CD4-positive, alpha-beta T cell (primary cell): ENCODE data around the gene PTGDR. TPM values are rescaled to one million over a fixed set of nuclear protein-coding genes. Genes with fewer than 3 reads are reported as not detected.

Experiments used
- ATAC-seq: fragments of 200-7000 bp; cut with Tn5 transposase; one replicate; pipeline ENCODE4 v1.10.0; 2022; ENCODE audit warnings: mild to moderate bottlenecking; ENCODE audit not compliant: poor library complexity
- CTCF ChIA-PET: fragments of 350-600 bp; sonication (Branson Sonifier 250); formaldehyde crosslinking; loops from one replicate; lab custom pipeline; 2021; ENCODE audit warnings: antibody characterized with exemption, inconsistent platforms; lab: Charles Lee
- POLR2A ChIA-PET: fragments of 350-600 bp; sonication (Branson Sonifier 250); formaldehyde crosslinking; loops from one replicate; lab custom pipeline; 2021; ENCODE audit warnings: antibody characterized with exemption, inconsistent platforms; lab: Charles Lee
- DNase-seq, 14 experiments: peaks; one replicate each; pipeline ENCODE4 v3.0.0-alpha.2; 2013 to 2020; ENCODE audit warnings: mixed read lengths in 2 of 14
- H3K27ac ChIP-seq, 2 donors: one replicate each; pipeline versions ENCODE4 v1.5.1 to v1.7.0; 2013; ENCODE audit warnings: low read length in 2 of 2, low read depth in 1 of 2, mild to moderate bottlenecking in 1 of 2
- H3K27me3 ChIP-seq, 2 experiments: 1 replicate in 1 of 2; 2 replicates in 1 of 2; pipeline versions ENCODE4 v1.6.1 to v1.7.0; 2013; ENCODE audit warnings: low read length in 2 of 2, control low read depth in 1 of 2, mild to moderate bottlenecking in 1 of 2, moderate library complexity in 1 of 2; ENCODE audit not compliant: insufficient read depth in 2 of 2, control insufficient read depth in 1 of 2
- H3K36me3 ChIP-seq: one replicate; pipeline ENCODE4 v1.6.1; 2013; ENCODE audit warnings: low read length, control low read depth; ENCODE audit not compliant: insufficient read depth
- H3K4me1 ChIP-seq: one replicate; pipeline ENCODE4 v1.6.1; 2013; ENCODE audit warnings: low read length, control low read depth; ENCODE audit not compliant: insufficient read depth
- H3K4me3 ChIP-seq: one replicate; pipeline ENCODE4 v1.5.1; 2013; ENCODE audit warnings: mild to moderate bottlenecking, low read length, moderate library complexity
- H3K9me3 ChIP-seq, 2 experiments: 1 replicate in 1 of 2; 2 replicates in 1 of 2; pipeline versions ENCODE4 v1.6.1 to v1.7.0; 2013; ENCODE audit warnings: low read length in 2 of 2, mild to moderate bottlenecking in 2 of 2, control low read depth in 1 of 2, moderate library complexity in 1 of 2; ENCODE audit not compliant: control insufficient read depth in 1 of 2, insufficient read depth in 1 of 2
- H3K27ac Mint-ChIP-seq: one replicate; pipeline ENCODE4 v1.8.0; 2020; ENCODE audit warnings: mixed read lengths
- H3K27me3 Mint-ChIP-seq: one replicate; pipeline ENCODE4 v1.8.0; 2021; ENCODE audit warnings: mixed read lengths
- H3K36me3 Mint-ChIP-seq: one replicate; pipeline ENCODE4 v1.8.0; 2021; ENCODE audit warnings: low read depth, mixed read lengths
- H3K4me1 Mint-ChIP-seq: one replicate; pipeline ENCODE4 v1.8.0; 2021; ENCODE audit warnings: low read depth, mixed read lengths
- H3K4me3 Mint-ChIP-seq: one replicate; pipeline ENCODE4 v1.8.0; 2020; ENCODE audit warnings: mild to moderate bottlenecking, mixed read lengths
- H3K9me3 Mint-ChIP-seq: one replicate; pipeline ENCODE4 v1.8.0; 2020; ENCODE audit warnings: mixed read lengths
- CTCF ChIP-seq: fragments of 200-600 bp; IDR thresholded peaks from one replicate; pipeline ENCODE4 v1.8.0; 2022; ENCODE audit warnings: antibody characterized with exemption, mild to moderate bottlenecking
- intact Hi-C, 2 experiments: fragments of 100-400 bp; cut with DNase I in 1 of 2; cut with micrococcal nuclease in 1 of 2; formaldehyde crosslinking; loops; one replicate each; pipeline versions ENCODE4 v1.15.1 to v1.9.0; 2023 to 2025; cut with DNase I, micrococcal nuclease
- total RNA-seq, 174 experiments: library from RNA in 2 of 174; stranded (reverse) in 2 of 174; gene quantifications; one replicate each; pipeline ENCODE4 v1.2.3 and lab custom pipeline; 2021 to 2026

The PTGDR gene
- total RNA-seq, 2 experiments from 2014 or later, result 0.20 to 0.41 TPM

GRCh38 chr14:52238682-52239081 is 28.8 kb upstream of the PTGDR start:
- Histone ChIP-seq H3K4me1 (peaks cover 5% of the 10 kb centered on the region), H3K27ac (no peak overlapping the region), H3K36me3 (no peaks in the 10 kb centered on the region), H3K4me3 (no peak overlapping the region), H3K27me3 (no peaks in the 10 kb centered on the region), H3K9me3 (no peaks in the 10 kb centered on the region)
- ChIA-PET CTCF (no interaction called here), POLR2A (no interaction called here)
- intact Hi-C loops, result no loop called here
- TF ChIP-seq CTCF, result no peak
- ATAC-seq, result no peak
- H3K36me3 Mint-ChIP-seq, result no peaks in the 10 kb centered on the region
- H3K9me3 Mint-ChIP-seq, result no peaks in the 10 kb centered on the region
- H3K4me1 Mint-ChIP-seq, result peaks cover 11% of the 10 kb centered on the region
- no peak overlapping the region for H3K27ac Mint-ChIP-seq
- no peaks in the 10 kb centered on the region for H3K27me3 Mint-ChIP-seq
- no peak for DNase-seq
- no peak overlapping the region for H3K4me3 Mint-ChIP-seq

GRCh38 chr14:52240623-52241022 is 26.9 kb upstream of the PTGDR start:
- Histone ChIP-seq H3K36me3 (no peaks in the 10 kb centered on the region), H3K27ac (no peak overlapping the region), H3K9me3 (peaks cover 0 to 3% of the 10 kb centered on the region in 2 experiments), H3K4me3 (no peak overlapping the region), H3K27me3 (no peaks in the 10 kb centered on the region), H3K4me1 (peaks cover 5% of the 10 kb centered on the region)
- no peak for TF ChIP-seq CTCF
- H3K36me3 Mint-ChIP-seq, result no peaks in the 10 kb centered on the region
- ChIA-PET CTCF (no interaction called here), POLR2A (no interaction called here)
- intact Hi-C loops, result no loop called here
- ATAC-seq (no peak), DNase-seq (no peak)
- no peak overlapping the region for H3K27ac Mint-ChIP-seq
- H3K4me3 Mint-ChIP-seq, result no peak overlapping the region
- H3K4me1 Mint-ChIP-seq, result peaks cover 11% of the 10 kb centered on the region
- no peaks in the 10 kb centered on the region for H3K27me3 Mint-ChIP-seq
- no peaks in the 10 kb centered on the region for H3K9me3 Mint-ChIP-seq

- ATAC-seq, result no peak
- CTCF ChIA-PET, result interaction anchor here (0.5 kb wide), 1 partner anchor 1504 kb away, joined by 3 read pairs; no protein-coding TSS in a partner anchor
- Histone ChIP-seq H3K4me1 (peaks cover 5% of the 10 kb centered on the region), H3K27ac (no peak overlapping the region), H3K27me3 (no peaks in the 10 kb centered on the region), H3K9me3 (peaks cover 0 to 3% of the 10 kb centered on the region in 2 experiments), H3K4me3 (no peak overlapping the region), H3K36me3 (no peaks in the 10 kb centered on the region)
- H3K4me1 Mint-ChIP-seq, result peaks cover 15% of the 10 kb centered on the region
- H3K4me3 Mint-ChIP-seq, result no peak overlapping the region
- POLR2A ChIA-PET, result no interaction called here
- no peak for DNase-seq
- H3K36me3 Mint-ChIP-seq, result no peaks in the 10 kb centered on the region
- TF ChIP-seq CTCF, result no peak
- no peak overlapping the region for H3K27ac Mint-ChIP-seq
- intact Hi-C loops, result no loop called here
- no peaks in the 10 kb centered on the region for H3K27me3 Mint-ChIP-seq
- H3K9me3 Mint-ChIP-seq, result no peaks in the 10 kb centered on the region
These were observed 26.3 kb upstream of the PTGDR start for GRCh38 chr14:52241087-52241793.
